Karpas-422 (cell line): ENCODE data around the gene POM121L2. TPM values are rescaled to one million over a fixed set of nuclear protein-coding genes. Genes with fewer than 3 reads are reported as not detected.

ENCODE experiments used
- DNase-seq: peaks from one replicate; pipeline ENCODE4 v3.0.0-alpha.2; 2015
- H2AFZ ChIP-seq: fragments of 200-600 bp; sonication (generic); 2 replicates; pipeline ENCODE4 v1.6.1; 2014; ENCODE audit warnings: antibody characterized with exemption, low read length, mixed read lengths
- H3K27ac ChIP-seq: fragments of 200-600 bp; sonication (generic); 2 replicates; pipeline ENCODE4 v1.5.1; 2014; ENCODE audit warnings: mild to moderate bottlenecking, low read length, moderate library complexity
- H3K27me3 ChIP-seq: fragments of 200-600 bp; sonication (generic); 2 replicates; pipeline ENCODE4 v1.6.1; 2014; ENCODE audit warnings: low read length, mixed read lengths
- H3K36me3 ChIP-seq: fragments of 200-600 bp; sonication (generic); 2 replicates; pipeline ENCODE4 v1.6.1; 2014; ENCODE audit warnings: low read length, mixed read lengths; ENCODE audit not compliant: insufficient read depth
- H3K4me1 ChIP-seq: fragments of 200-600 bp; sonication (generic); 2 replicates; pipeline ENCODE4 v1.6.1; 2014; ENCODE audit warnings: mild to moderate bottlenecking, low read length, mixed read lengths
- H3K4me2 ChIP-seq: fragments of 200-600 bp; sonication (generic); 2 replicates; pipeline ENCODE4 v1.6.1; 2014; ENCODE audit warnings: low read length, low read depth, mild to moderate bottlenecking; ENCODE audit not compliant: poor library complexity, severe bottlenecking
- H3K4me3 ChIP-seq: fragments of 200-600 bp; sonication (generic); 2 replicates; pipeline ENCODE4 v1.5.1; 2014; ENCODE audit warnings: mild to moderate bottlenecking, antibody characterized with exemption, low read length, mixed read lengths
- H3K79me2 ChIP-seq: fragments of 200-600 bp; sonication (generic); 2 replicates; pipeline ENCODE4 v1.6.1; 2014; ENCODE audit warnings: mild to moderate bottlenecking, low read length, mixed read lengths
- H3K9ac ChIP-seq: fragments of 200-600 bp; sonication (generic); 2 replicates; pipeline ENCODE4 v1.6.0; 2014; ENCODE audit warnings: low read length
- H3K9me2 ChIP-seq: fragments of 200-600 bp; sonication (generic), shearing (Covaris generic); replicated peaks from 2 replicates; pipeline ENCODE4 v1.6.0; 2014; ENCODE audit warnings: mild to moderate bottlenecking, low read length, moderate library complexity; ENCODE audit not compliant: insufficient read depth
- H3K9me3 ChIP-seq: fragments of 300-700, 200-600 bp; sonication (generic); 2 replicates; pipeline ENCODE4 v1.6.1; 2014; ENCODE audit warnings: low read length, mixed read lengths
- H4K20me1 ChIP-seq: fragments of 200-600 bp; sonication (generic); 2 replicates; pipeline ENCODE4 v1.6.1; 2014; ENCODE audit warnings: mild to moderate bottlenecking, antibody characterized with exemption, low read length, low read depth; ENCODE audit not compliant: insufficient read depth
- total RNA-seq: library from RNA; depleted of rRNA; stranded (reverse); fragments of >200 nt; shearing (Covaris generic); gene quantifications from 2 replicates; pipeline ENCODE4 v1.2.3, GENCODE V29; 2014; ENCODE audit warnings: low replicate concordance

The POM121L2 gene
- total RNA-seq, 1 experiment from 2014 or later: not detected

GRCh38 chr6:27297857-27298730 is 14.0 kb downstream of the POM121L2 start:
- H3K9me3 ChIP-seq: no peaks in the 10 kb centered on the region
- H2AFZ ChIP-seq: no peak overlapping the region
- H3K9me2 ChIP-seq: no peaks in the 10 kb centered on the region
- H3K36me3 ChIP-seq: no peaks in the 10 kb centered on the region
- peak; percentile 60 for DNase-seq
- H3K27ac ChIP-seq: no peak overlapping the region
- no peaks in the 10 kb centered on the region for H4K20me1 ChIP-seq
- H3K4me3 ChIP-seq: no peak overlapping the region
- H3K79me2 ChIP-seq: no peaks in the 10 kb centered on the region
- no peaks in the 10 kb centered on the region for H3K4me1 ChIP-seq
- no peak overlapping the region for H3K9ac ChIP-seq
- H3K4me2 ChIP-seq: no peak overlapping the region
- H3K27me3 ChIP-seq: no peaks in the 10 kb centered on the region

GRCh38 chr6:27297484-27297856 is 14.6 kb downstream of the POM121L2 start:
- Histone ChIP-seq H3K4me2 (no peak overlapping the region), H3K36me3 (no peaks in the 10 kb centered on the region), H3K4me1 (no peaks in the 10 kb centered on the region), H3K79me2 (no peaks in the 10 kb centered on the region), H3K9me3 (no peaks in the 10 kb centered on the region), H3K4me3 (no peak overlapping the region), H3K9me2 (no peaks in the 10 kb centered on the region), H3K27me3 (no peaks in the 10 kb centered on the region), H3K27ac (no peak overlapping the region), H3K9ac (no peak overlapping the region), H2AFZ (no peak overlapping the region), H4K20me1 (no peaks in the 10 kb centered on the region)
- DNase-seq: no peak

- no peak for DNase-seq
- H3K27me3 ChIP-seq: no peaks in the 10 kb centered on the region
- H3K4me3 ChIP-seq: no peak overlapping the region
These were observed 15.8 kb downstream of the POM121L2 start for GRCh38 chr6:27296106-27296783.

GRCh38 chr6:27295301-27296079 is 16.6 kb downstream of the POM121L2 start:
- Histone ChIP-seq H3K9ac (no peak overlapping the region), H3K9me2 (no peaks in the 10 kb centered on the region), H3K27me3 (no peaks in the 10 kb centered on the region), H3K4me3 (no peak overlapping the region), H3K27ac (no peak overlapping the region), H4K20me1 (no peaks in the 10 kb centered on the region), H3K36me3 (no peaks in the 10 kb centered on the region), H3K4me1 (no peaks in the 10 kb centered on the region), H3K4me2 (no peak overlapping the region), H3K9me3 (no peaks in the 10 kb centered on the region), H2AFZ (no peak overlapping the region), H3K79me2 (no peaks in the 10 kb centered on the region)
- peak; percentile 55 for DNase-seq

More at GRCh38 chr6:27296106-27296783, 15.8 kb downstream of the POM121L2 start:
- H3K27ac ChIP-seq: no peak overlapping the region
- no peaks in the 10 kb centered on the region for H3K4me1 ChIP-seq
- H3K4me2 ChIP-seq: no peak overlapping the region
- H4K20me1 ChIP-seq: no peaks in the 10 kb centered on the region
- no peaks in the 10 kb centered on the region for H3K9me3 ChIP-seq
- no peak overlapping the region for H2AFZ ChIP-seq
- H3K79me2 ChIP-seq: no peaks in the 10 kb centered on the region
- no peaks in the 10 kb centered on the region for H3K36me3 ChIP-seq
- H3K9ac ChIP-seq: no peak overlapping the region
- H3K9me2 ChIP-seq: no peaks in the 10 kb centered on the region

DNA sequence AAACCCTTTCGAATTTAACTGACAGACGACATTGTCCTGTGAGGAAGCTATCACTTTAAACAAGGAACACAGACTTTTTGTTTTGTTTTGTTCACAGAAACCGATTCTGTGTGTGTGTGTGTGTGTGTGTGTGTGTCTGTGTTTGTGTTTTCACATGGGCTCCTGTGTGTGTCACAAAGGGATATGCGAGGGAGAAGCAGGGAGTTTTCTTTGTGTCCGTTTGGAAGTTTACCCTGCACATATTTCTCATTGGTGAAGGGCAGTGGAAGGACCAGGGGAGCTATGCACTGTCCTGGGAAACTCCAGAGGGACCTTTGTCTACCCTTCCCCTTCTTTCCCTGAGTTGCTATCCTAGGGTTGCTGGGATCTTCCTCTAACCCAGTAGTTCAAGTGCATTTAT is 17.7 kb downstream of the POM121L2 start:
- Histone ChIP-seq H3K4me2 (no peak overlapping the region), H3K9me2 (no peaks in the 10 kb centered on the region), H4K20me1 (no peaks in the 10 kb centered on the region), H3K79me2 (no peaks in the 10 kb centered on the region), H3K9ac (no peak overlapping the region), H3K27ac (no peak overlapping the region), H3K4me1 (no peaks in the 10 kb centered on the region), H3K9me3 (no peaks in the 10 kb centered on the region), H3K36me3 (no peaks in the 10 kb centered on the region), H2AFZ (no peak overlapping the region), H3K27me3 (no peaks in the 10 kb centered on the region), H3K4me3 (no peak overlapping the region)
- DNase-seq: no peak

GRCh38 chr6:27293436-27294098 is 18.5 kb downstream of the POM121L2 start:
- Histone ChIP-seq H3K4me3 (no peak overlapping the region), H3K36me3 (no peaks in the 10 kb centered on the region), H3K79me2 (no peaks in the 10 kb centered on the region), H4K20me1 (no peaks in the 10 kb centered on the region), H3K9me2 (no peaks in the 10 kb centered on the region), H3K4me1 (no peaks in the 10 kb centered on the region), H2AFZ (no peak overlapping the region), H3K27ac (no peak overlapping the region), H3K4me2 (no peak overlapping the region), H3K27me3 (no peaks in the 10 kb centered on the region), H3K9me3 (no peaks in the 10 kb centered on the region), H3K9ac (no peak overlapping the region)
- no peak for DNase-seq

DNA sequence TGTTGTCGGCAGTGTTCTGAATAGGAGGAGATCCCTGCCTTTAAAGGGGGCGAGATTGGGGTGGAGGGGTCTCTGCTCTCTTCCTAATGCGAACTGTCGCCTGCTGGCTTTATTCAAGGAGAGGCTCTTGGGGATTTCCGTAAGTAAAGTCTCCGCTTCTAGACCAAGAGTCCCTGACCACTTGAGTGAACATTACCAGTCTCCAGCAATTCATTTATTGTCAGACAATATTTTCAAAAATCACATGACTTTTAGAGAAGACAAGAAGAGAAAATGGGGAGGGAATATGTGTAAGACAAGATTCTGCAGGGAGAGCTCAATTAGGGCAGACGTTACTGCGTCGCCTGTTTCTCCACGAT is 21.2 kb downstream of the POM121L2 start:
- Histone ChIP-seq H3K79me2 (no peaks in the 10 kb centered on the region), H3K27me3 (no peaks in the 10 kb centered on the region), H3K9me3 (no peaks in the 10 kb centered on the region), H4K20me1 (no peaks in the 10 kb centered on the region), H3K4me1 (no peaks in the 10 kb centered on the region), H3K9me2 (no peaks in the 10 kb centered on the region), H3K36me3 (no peaks in the 10 kb centered on the region), H3K9ac (no peak overlapping the region), H2AFZ (no peak overlapping the region), H3K27ac (no peak overlapping the region), H3K4me3 (no peak overlapping the region), H3K4me2 (no peak overlapping the region)
- no peak for DNase-seq
